GM23338 (cell line): ENCODE results near the gene BANK1. TPM values are rescaled to one million over a fixed set of nuclear protein-coding genes. Genes with fewer than 3 reads are reported as not detected.

Experiments used
- ATAC-seq: fragments of 200-7000 bp; cut with Tn5 transposase; 3 replicates; pipeline ENCODE4 v1.9.1; 2020
- DNase-seq: peaks from one replicate; pipeline ENCODE4 v3.0.0-alpha.2; 2015; ENCODE audit warnings: low spot score
- H2AFZ ChIP-seq: fragments of 200-600 bp; sonication (generic); 2 replicates; pipeline ENCODE4 v1.8.0; 2016; ENCODE audit warnings: antibody characterized with exemption, mild to moderate bottlenecking, moderate library complexity
- H3F3A ChIP-seq: fragments of 200-600 bp; sonication (generic); replicated peaks from 2 replicates; pipeline ENCODE4 v1.8.0; 2017; ENCODE audit warnings: antibody characterized with exemption, mixed run types, low read depth
- H3K27ac ChIP-seq: fragments of 200-600 bp; sonication (generic); 2 replicates; pipeline ENCODE4 v1.6.1; 2016; ENCODE audit warnings: low read depth
- H3K27me3 ChIP-seq: fragments of 200-600 bp; sonication (generic); 2 replicates; pipeline ENCODE4 v1.8.0; 2016; ENCODE audit warnings: mild to moderate bottlenecking, mixed run types, moderate library complexity; ENCODE audit not compliant: insufficient read depth
- H3K36me3 ChIP-seq: fragments of 200-600 bp; sonication (generic); 2 replicates; pipeline ENCODE4 v1.8.0; 2016; ENCODE audit warnings: mild to moderate bottlenecking; ENCODE audit not compliant: insufficient read depth
- H3K4me1 ChIP-seq: fragments of 200-600 bp; sonication (generic); 2 replicates; pipeline ENCODE4 v1.8.0; 2016; ENCODE audit warnings: mild to moderate bottlenecking, moderate library complexity; ENCODE audit not compliant: insufficient read depth
- H3K4me2 ChIP-seq: fragments of 200-600 bp; sonication (generic); 2 replicates; pipeline ENCODE4 v1.7.1; 2017; ENCODE audit warnings: mixed run types
- H3K4me3 ChIP-seq: fragments of 200-600 bp; sonication (generic); 2 replicates; pipeline ENCODE4 v1.6.1; 2016; ENCODE audit warnings: mixed run types
- H3K79me2 ChIP-seq: fragments of 200-600 bp; sonication (generic); replicated peaks from 2 replicates; pipeline ENCODE4 v1.8.0; 2017; ENCODE audit warnings: mild to moderate bottlenecking; ENCODE audit not compliant: insufficient read depth
- H3K9me2 ChIP-seq: fragments of 200-600 bp; sonication (generic); 2 replicates; pipeline ENCODE4 v1.8.0; 2017; ENCODE audit not compliant: insufficient read depth
- H4K20me1 ChIP-seq: fragments of 200-600 bp; sonication (generic); replicated peaks from 2 replicates; pipeline ENCODE4 v1.8.0; 2017; ENCODE audit warnings: mild to moderate bottlenecking; ENCODE audit not compliant: insufficient read depth
- H3K27ac Mint-ChIP-seq: 2 replicates; pipeline ENCODE4 v1.8.0; 2020; ENCODE audit warnings: inconsistent platforms, mild to moderate bottlenecking, moderate library complexity, mixed read lengths
- H3K27me3 Mint-ChIP-seq: 3 replicates; pipeline ENCODE4 v1.8.0; 2022; ENCODE audit warnings: low read depth, mild to moderate bottlenecking, moderate library complexity, mixed read lengths, inconsistent platforms; ENCODE audit not compliant: insufficient read depth, poor library complexity
- H3K36me3 Mint-ChIP-seq: 3 replicates; pipeline ENCODE4 v1.8.0; 2021; ENCODE audit warnings: low read depth, mild to moderate bottlenecking, inconsistent platforms, moderate library complexity, mixed read lengths
- H3K4me1 Mint-ChIP-seq: 3 replicates; pipeline ENCODE4 v1.8.0; 2020; ENCODE audit warnings: mild to moderate bottlenecking, inconsistent platforms, mixed read lengths
- H3K4me3 Mint-ChIP-seq: 3 replicates; pipeline ENCODE4 v1.8.0; 2021; ENCODE audit warnings: moderate library complexity, mild to moderate bottlenecking, inconsistent platforms, mixed read lengths
- H3K9me3 Mint-ChIP-seq: 3 replicates; pipeline ENCODE4 v1.8.0; 2020; ENCODE audit warnings: moderate library complexity, mild to moderate bottlenecking, inconsistent platforms, mixed read lengths
- CTCF ChIP-seq, 2 experiments: fragments of 200-600 bp in 1 of 2; sonication (generic) in 1 of 2; conservative IDR thresholded peaks; 2 replicates each; pipeline versions ENCODE4 v1.5.1 to v1.6.1; 2016 to 2017; ENCODE audit warnings: antibody characterized with exemption in 2 of 2, low read depth in 2 of 2, mild to moderate bottlenecking in 2 of 2, moderate library complexity in 1 of 2
- EZH2 ChIP-seq: fragments of 200-600 bp; sonication (generic); IDR thresholded peaks from one replicate; pipeline ENCODE4 v1.8.0; 2017; ENCODE audit warnings: antibody characterized with exemption, mild to moderate bottlenecking, low read depth; ENCODE audit not compliant: unreplicated experiment
- EZH2phosphoT487 ChIP-seq: fragments of 200-600 bp; sonication (generic); IDR thresholded peaks from one replicate; pipeline ENCODE4 v1.8.1; 2018; ENCODE audit warnings: antibody characterized with exemption; ENCODE audit not compliant: unreplicated experiment
- JUNB ChIP-seq: IDR thresholded peaks from one replicate; pipeline ENCODE4 v1.6.1; 2016; ENCODE audit warnings: antibody characterized with exemption; ENCODE audit not compliant: unreplicated experiment
- POLR2AphosphoS5 ChIP-seq: IDR thresholded peaks from 2 replicates; pipeline ENCODE4 v1.6.1; 2016; ENCODE audit warnings: antibody characterized with exemption, low read depth
- STAT1 ChIP-seq: IDR thresholded peaks from one replicate; pipeline ENCODE4 v1.6.1; 2016; ENCODE audit warnings: antibody characterized with exemption; ENCODE audit not compliant: unreplicated experiment
- ZNF462 ChIP-seq: fragments of 250-450 bp; sonication (Bioruptor Pico); IDR thresholded peaks from 2 replicates; pipeline ENCODE4 v1.5.0; 2020; ENCODE audit warnings: mild to moderate bottlenecking, moderate library complexity
- polyA plus RNA-seq: library from polyadenylated mRNA; unstranded; fragments of >200 nt; fragmentation: Nextera tagmentation; extraction: Ambion mirVana; gene quantifications from 2 replicates; pipeline ENCODE4 v1.2.1, GENCODE V29; 2016
- total RNA-seq: library from RNA; depleted of rRNA; stranded (reverse); fragments of >200 nt; shearing (Covaris generic); gene quantifications from 2 replicates; pipeline ENCODE4 v1.2.3, GENCODE V29; 2014

Gene BANK1
- total and polyA plus RNA-seq, 2 experiments from 2014 or later = 0.86 to 0.87 TPM

GRCh38 chr4:101919373-101919977 lies 128.9 kb downstream of the BANK1 start (continued):
- TF ChIP-seq ZNF462 (CRISPR knock-in tag) = no peak
- no peak for TF ChIP-seq CTCF (conservative IDR thresholded peaks at IDR 0.05; ENCODE audit: low read depth in 2 of 2)
- TF ChIP-seq JUNB = no peak
- TF ChIP-seq EZH2phosphoT487 = no peak

GRCh38 chr4:101921370-101921769 lies 130.8 kb downstream of the BANK1 start:
- Histone ChIP-seq H3K4me2 (no peak overlapping the region), H3K79me2 (no peaks in the 10 kb centered on the region), H3K9me2 (no peaks in the 10 kb centered on the region), H3K4me3 (no peak overlapping the region), H3K4me1 (no peaks in the 10 kb centered on the region), H2AFZ (no peak overlapping the region), H3K27me3 (no peaks in the 10 kb centered on the region), H4K20me1 (no peaks in the 10 kb centered on the region), H3K36me3 (no peaks in the 10 kb centered on the region), H3F3A (no peaks in the 10 kb centered on the region), H3K27ac (no peak overlapping the region)
- no peaks in the 10 kb centered on the region for H3K27me3 Mint-ChIP-seq
- H3K27ac Mint-ChIP-seq = no peak overlapping the region
- ATAC-seq (no peak), DNase-seq (no peak)
- no peak overlapping the region for H3K4me3 Mint-ChIP-seq
- no peaks in the 10 kb centered on the region for H3K36me3 Mint-ChIP-seq
- H3K4me1 Mint-ChIP-seq = peaks cover 3% of the 10 kb centered on the region
- no peaks in the 10 kb centered on the region for H3K9me3 Mint-ChIP-seq
- TF ChIP-seq EZH2 (no peak), ZNF462 (CRISPR knock-in tag) (no peak), STAT1 (no peak), POLR2AphosphoS5 (no peak), JUNB (no peak)
